Loucy (cell line): Measurements from ENCODE around the gene PDGFRB.

Experiments
- H2AFZ ChIP-seq: fragments of 200-600 bp; sonication (generic); 2 replicates; pipeline ENCODE4 v1.6.0; 2016; ENCODE audit warnings: antibody characterized with exemption, mild to moderate bottlenecking, low read length, moderate library complexity
- H3F3A ChIP-seq: fragments of 200-600 bp; 2 replicates; pipeline ENCODE4 v1.6.0; 2016; ENCODE audit warnings: antibody characterized with exemption, low read depth, mild to moderate bottlenecking
- H3K27me3 ChIP-seq: fragments of 200-600 bp; sonication (generic); 2 replicates; pipeline ENCODE4 v1.6.1; 2014; ENCODE audit warnings: low read length, mild to moderate bottlenecking; ENCODE audit not compliant: insufficient read depth, poor library complexity, severe bottlenecking
- H3K36me3 ChIP-seq: fragments of 200-600 bp; sonication (generic); 2 replicates; pipeline ENCODE4 v1.6.1; 2016; ENCODE audit warnings: low read length; ENCODE audit not compliant: insufficient read depth
- H3K4me1 ChIP-seq: fragments of 200-600 bp; sonication (generic); 2 replicates; pipeline ENCODE4 v1.5.1; 2014; ENCODE audit warnings: low read length, mild to moderate bottlenecking; ENCODE audit not compliant: insufficient read depth, poor library complexity, severe bottlenecking
- H3K4me2 ChIP-seq: fragments of 200-600 bp; sonication (generic); 2 replicates; pipeline ENCODE4 v1.6.0; 2014; ENCODE audit warnings: antibody characterized with exemption, low read length, low read depth, mild to moderate bottlenecking; ENCODE audit not compliant: poor library complexity, severe bottlenecking
- H3K4me3 ChIP-seq: fragments of 200-600 bp; sonication (generic); 2 replicates; pipeline ENCODE4 v1.5.1; 2014; ENCODE audit warnings: low read length, mild to moderate bottlenecking, mixed read lengths; ENCODE audit not compliant: poor library complexity, severe bottlenecking
- H3K79me2 ChIP-seq: fragments of 200-600 bp; sonication (generic); 2 replicates; pipeline ENCODE4 v1.6.1; 2014; ENCODE audit warnings: low read length; ENCODE audit not compliant: insufficient read depth
- H3K9ac ChIP-seq: fragments of 200-600 bp; sonication (generic); 2 replicates; pipeline ENCODE4 v1.6.0; 2014; ENCODE audit warnings: mild to moderate bottlenecking, low read depth, low read length, moderate library complexity; ENCODE audit not compliant: poor library complexity, severe bottlenecking
- H3K9me2 ChIP-seq: fragments of 200-600 bp; sonication (generic); replicated peaks from 2 replicates; pipeline ENCODE4 v1.6.1; 2016; ENCODE audit warnings: low read depth, low read length, mixed read lengths
- H3K9me3 ChIP-seq: fragments of 200-600 bp; sonication (generic); 2 replicates; pipeline ENCODE4 v1.6.1; 2014; ENCODE audit warnings: mild to moderate bottlenecking, antibody characterized with exemption, low read length, low read depth; ENCODE audit not compliant: insufficient read depth
- H4K20me1 ChIP-seq: fragments of 200-600 bp; sonication (generic); 2 replicates; pipeline ENCODE4 v1.6.0; 2014; ENCODE audit warnings: antibody characterized with exemption, low read length, mild to moderate bottlenecking; ENCODE audit not compliant: insufficient read depth, poor library complexity, severe bottlenecking
- CTCF ChIP-seq: fragments of 200-600 bp; sonication (generic); conservative IDR thresholded peaks from 2 replicates; pipeline ENCODE4 v1.5.1; 2014; ENCODE audit warnings: mild to moderate bottlenecking, antibody characterized with exemption, low read length
- EZH2phosphoT487 ChIP-seq: fragments of 200-600 bp; IDR thresholded peaks from 2 replicates; pipeline ENCODE4 v1.6.1; 2018; ENCODE audit warnings: antibody characterized with exemption, mild to moderate bottlenecking, moderate library complexity, borderline replicate concordance

Gene PDGFRB

GRCh38 chr5:150109921-150110320, 45.7 kb downstream of the PDGFRB start:
- Histone ChIP-seq H3K4me1 (peaks cover 4% of the 10 kb centered on the region), H3K4me3 (no peak overlapping the region), H2AFZ (no peak overlapping the region), H4K20me1 (no peaks in the 10 kb centered on the region), H3F3A (no peaks in the 10 kb centered on the region), H3K79me2 (no peaks in the 10 kb centered on the region), H3K9ac (no peak overlapping the region), H3K4me2 (no peak overlapping the region), H3K27me3 (no peaks in the 10 kb centered on the region), H3K36me3 (no peaks in the 10 kb centered on the region), H3K9me2 (no peaks in the 10 kb centered on the region), H3K9me3 (no peaks in the 10 kb centered on the region)
- no peak for TF ChIP-seq CTCF
- TF ChIP-seq EZH2phosphoT487, result no peak

- no peak overlapping the region for H3K4me3 ChIP-seq
- H3K9ac ChIP-seq, result no peak overlapping the region
- no peaks in the 10 kb centered on the region for H3K9me2 ChIP-seq
These were observed 46.7 kb downstream of the PDGFRB start for GRCh38 chr5:150108711-150109514.

GRCh38 chr5:150107909-150108447, 47.7 kb downstream of the PDGFRB start:
- Histone ChIP-seq H3K36me3 (no peaks in the 10 kb centered on the region), H3K9me2 (no peaks in the 10 kb centered on the region), H3K9ac (no peak overlapping the region), H3K4me3 (no peak overlapping the region), H3K4me2 (no peak overlapping the region), H2AFZ (no peak overlapping the region), H4K20me1 (no peaks in the 10 kb centered on the region), H3F3A (no peaks in the 10 kb centered on the region), H3K4me1 (peaks cover 4% of the 10 kb centered on the region), H3K27me3 (no peaks in the 10 kb centered on the region), H3K79me2 (no peaks in the 10 kb centered on the region), H3K9me3 (no peaks in the 10 kb centered on the region)
- TF ChIP-seq EZH2phosphoT487 (no peak), CTCF (no peak)

More at GRCh38 chr5:150108711-150109514, 46.7 kb downstream of the PDGFRB start:
- H3K36me3 ChIP-seq, result no peaks in the 10 kb centered on the region
- no peaks in the 10 kb centered on the region for H3F3A ChIP-seq
- no peak overlapping the region for H2AFZ ChIP-seq
- no peaks in the 10 kb centered on the region for H3K27me3 ChIP-seq
- no peaks in the 10 kb centered on the region for H3K79me2 ChIP-seq
- H3K4me1 ChIP-seq, result peaks cover 4% of the 10 kb centered on the region
- H3K9me3 ChIP-seq, result no peaks in the 10 kb centered on the region
- no peak overlapping the region for H3K4me2 ChIP-seq
- no peak for TF ChIP-seq CTCF
- no peaks in the 10 kb centered on the region for H4K20me1 ChIP-seq
